ENCODE results near the gene AKT3. TPM values are rescaled to one million over a fixed set of nuclear protein-coding genes. Genes with fewer than 3 reads are reported as not detected.

AKT3 gene
- total RNA-seq, 4 donors from 2014 or later, result 2.0 to 32.2 (median 9.3) TPM

DNA sequence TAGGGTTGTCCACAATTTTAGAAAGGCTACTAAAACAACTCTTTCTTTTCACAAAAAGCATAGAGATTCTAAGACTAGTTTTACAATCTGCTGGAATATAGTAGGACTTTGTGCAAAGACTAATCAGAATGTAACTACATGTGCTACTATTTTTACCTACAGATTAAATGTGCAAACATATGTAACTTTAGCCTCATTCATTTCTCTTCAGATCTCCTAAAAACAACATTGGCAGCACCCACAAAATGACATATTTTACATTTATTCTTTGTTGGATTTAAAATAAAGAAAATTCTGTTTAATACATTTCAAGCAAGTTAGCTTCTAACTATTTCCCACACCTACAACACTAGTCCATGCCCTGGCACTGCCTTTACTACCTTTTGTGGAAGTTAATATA lies 292.2 kb downstream of the AKT3 start:
- H3K4me1 ChIP-seq, result no peaks in the 10 kb centered on the region
- peaks cover 0 to 15% (median 0%) of the 10 kb centered on the region in 3 donors for H3K36me3 ChIP-seq
- H3K4me3 ChIP-seq, result no peak overlapping the region
- TF ChIP-seq, protein P1, sequence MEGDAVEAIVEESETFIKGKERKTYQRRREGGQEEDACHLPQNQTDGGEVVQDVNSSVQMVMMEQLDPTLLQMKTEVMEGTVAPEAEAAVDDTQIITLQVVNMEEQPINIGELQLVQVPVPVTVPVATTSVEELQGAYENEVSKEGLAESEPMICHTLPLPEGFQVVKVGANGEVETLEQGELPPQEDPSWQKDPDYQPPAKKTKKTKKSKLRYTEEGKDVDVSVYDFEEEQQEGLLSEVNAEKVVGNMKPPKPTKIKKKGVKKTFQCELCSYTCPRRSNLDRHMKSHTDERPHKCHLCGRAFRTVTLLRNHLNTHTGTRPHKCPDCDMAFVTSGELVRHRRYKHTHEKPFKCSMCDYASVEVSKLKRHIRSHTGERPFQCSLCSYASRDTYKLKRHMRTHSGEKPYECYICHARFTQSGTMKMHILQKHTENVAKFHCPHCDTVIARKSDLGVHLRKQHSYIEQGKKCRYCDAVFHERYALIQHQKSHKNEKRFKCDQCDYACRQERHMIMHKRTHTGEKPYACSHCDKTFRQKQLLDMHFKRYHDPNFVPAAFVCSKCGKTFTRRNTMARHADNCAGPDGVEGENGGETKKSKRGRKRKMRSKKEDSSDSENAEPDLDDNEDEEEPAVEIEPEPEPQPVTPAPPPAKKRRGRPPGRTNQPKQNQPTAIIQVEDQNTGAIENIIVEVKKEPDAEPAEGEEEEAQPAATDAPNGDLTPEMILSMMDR (IDR thresholded peaks at IDR 0.05), result no peak
- no peak for TF ChIP-seq POLR2A (IDR thresholded peaks at IDR 0.05)
- H3K27me3 ChIP-seq, result no peaks in the 10 kb centered on the region
- no peaks in the 10 kb centered on the region for H3K9me3 ChIP-seq
- DNase-seq, result no peak
- no peak overlapping the region for H3K27ac ChIP-seq
- intact Hi-C loops (cut with DNase I), result no loop called here

DNA sequence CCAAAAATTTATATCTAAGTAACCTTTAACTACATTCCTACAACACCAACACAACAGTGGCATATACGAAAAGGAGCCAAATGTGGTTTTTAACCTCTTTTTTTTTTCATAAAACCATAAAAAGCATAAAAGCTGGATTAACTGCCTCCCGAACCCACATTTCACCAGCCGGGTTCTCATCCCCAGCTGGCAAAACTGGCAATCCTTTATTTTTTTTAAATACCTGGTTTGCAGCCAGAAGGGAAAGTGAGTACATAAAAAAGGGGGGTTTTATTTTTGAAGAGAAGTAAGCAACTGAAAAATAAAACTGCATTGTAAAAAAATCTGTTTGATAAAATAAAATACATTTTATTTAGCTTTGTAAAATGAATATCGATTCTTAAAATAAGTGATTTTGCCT lies 295.4 kb downstream of the AKT3 start:
- Histone ChIP-seq H3K9me3 (no peaks in the 10 kb centered on the region), H3K4me3 (no peak overlapping the region), H3K36me3 (no peaks in the 10 kb centered on the region), H3K27ac (no peak overlapping the region), H3K4me1 (no peaks in the 10 kb centered on the region), H3K27me3 (no peaks in the 10 kb centered on the region)
- DNase-seq, result no peak
- WGBS, 2 donors, result 84 to 86% methylated on average over 4 of the region's 4 CpGs
- intact Hi-C loops (cut with DNase I), result no loop called here
- no peak for TF ChIP-seq POLR2A (IDR thresholded peaks at IDR 0.05)
- TF ChIP-seq, protein P1 (IDR thresholded peaks at IDR 0.05), result no peak

DNA sequence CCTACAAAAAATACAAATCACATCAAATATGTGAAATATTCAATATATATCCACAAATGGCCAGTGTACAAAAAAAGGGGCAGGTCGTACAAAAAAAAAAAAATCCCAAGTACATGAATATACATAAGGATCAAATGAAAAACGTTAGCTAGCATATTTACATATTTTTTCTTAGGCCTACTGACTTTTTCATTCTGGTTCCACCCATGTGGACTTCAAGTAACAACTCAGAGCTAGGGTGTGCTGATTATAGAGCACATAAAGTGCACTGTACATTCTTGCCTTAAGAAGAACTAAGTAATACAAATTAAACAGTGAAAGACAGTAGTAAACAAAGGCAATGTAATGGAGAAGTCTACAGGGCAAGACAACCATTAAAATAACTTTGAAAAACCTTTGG lies 297.0 kb downstream of the AKT3 start:
- no peak for TF ChIP-seq POLR2A (IDR thresholded peaks at IDR 0.05)
- TF ChIP-seq, protein P1 (IDR thresholded peaks at IDR 0.05), result no peak
- Histone ChIP-seq H3K4me1 (no peaks in the 10 kb centered on the region), H3K4me3 (no peak overlapping the region), H3K9me3 (no peaks in the 10 kb centered on the region), H3K27ac (no peak overlapping the region), H3K27me3 (no peaks in the 10 kb centered on the region), H3K36me3 (peaks cover 0 to under 1% (median 0%) of the 10 kb centered on the region in 3 donors)
- intact Hi-C loops (cut with DNase I), result no loop called here
- DNase-seq, result no peak
- 58 to 65% methylated on average over 2 of the region's 2 CpGs for WGBS, 2 donors

GRCh38 chr1:243550276-243550675 lies 299.8 kb downstream of the AKT3 start:
- intact Hi-C loops (cut with DNase I), result no loop called here
- TF ChIP-seq POLR2A (IDR thresholded peaks at IDR 0.05), result no peak
- TF ChIP-seq, protein P1 (IDR thresholded peaks at IDR 0.05), result no peak
- no peak for DNase-seq
- no peak overlapping the region for H3K4me3 ChIP-seq
- H3K4me1 ChIP-seq, result no peaks in the 10 kb centered on the region
- 89 to 96% methylated on average over 5 to 6 of the region's 6 CpGs for WGBS, 2 donors
- peaks cover 0 to 4% (median 0%) of the 10 kb centered on the region in 3 donors for H3K36me3 ChIP-seq
- no peaks in the 10 kb centered on the region for H3K27me3 ChIP-seq
- no peak overlapping the region for H3K27ac ChIP-seq
- H3K9me3 ChIP-seq, result no peaks in the 10 kb centered on the region

DNA sequence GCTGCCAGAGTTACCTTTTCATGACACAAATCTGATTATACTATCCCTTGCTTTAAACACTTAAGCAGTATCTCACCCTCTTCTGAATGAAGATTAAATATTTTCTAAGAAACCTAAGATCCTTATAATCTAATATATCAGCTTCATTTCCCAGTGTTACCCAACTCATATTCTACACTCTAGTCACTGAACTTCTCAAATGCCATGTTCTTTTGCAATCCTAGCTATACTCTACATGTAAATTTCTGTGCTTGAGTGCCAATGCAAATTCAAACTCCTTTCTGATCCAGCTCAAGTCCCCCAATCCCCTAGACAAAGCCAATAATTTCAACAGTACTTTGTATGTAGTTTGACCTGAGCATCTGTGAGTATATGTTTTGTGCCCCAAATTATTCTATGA lies 300.3 kb downstream of the AKT3 start:
- Histone ChIP-seq H3K4me1 (no peaks in the 10 kb centered on the region), H3K27me3 (no peaks in the 10 kb centered on the region), H3K27ac (no peak overlapping the region), H3K36me3 (peaks cover 0 to 9% (median 0%) of the 10 kb centered on the region in 3 donors), H3K4me3 (no peak overlapping the region), H3K9me3 (no peaks in the 10 kb centered on the region)
- DNase-seq, result no peak
- TF ChIP-seq POLR2A (IDR thresholded peaks at IDR 0.05), result no peak
- TF ChIP-seq, protein P1 (IDR thresholded peaks at IDR 0.05), result no peak
- intact Hi-C loops (cut with DNase I), result no loop called here

Data from esophagus squamous epithelium (tissue), 5 donors.